Measurements from ENCODE around the gene BLID.

GRCh38 chr11:122101625-122102291 is 14.3 kb downstream of the BLID start:
- TF ChIP-seq, protein P1, sequence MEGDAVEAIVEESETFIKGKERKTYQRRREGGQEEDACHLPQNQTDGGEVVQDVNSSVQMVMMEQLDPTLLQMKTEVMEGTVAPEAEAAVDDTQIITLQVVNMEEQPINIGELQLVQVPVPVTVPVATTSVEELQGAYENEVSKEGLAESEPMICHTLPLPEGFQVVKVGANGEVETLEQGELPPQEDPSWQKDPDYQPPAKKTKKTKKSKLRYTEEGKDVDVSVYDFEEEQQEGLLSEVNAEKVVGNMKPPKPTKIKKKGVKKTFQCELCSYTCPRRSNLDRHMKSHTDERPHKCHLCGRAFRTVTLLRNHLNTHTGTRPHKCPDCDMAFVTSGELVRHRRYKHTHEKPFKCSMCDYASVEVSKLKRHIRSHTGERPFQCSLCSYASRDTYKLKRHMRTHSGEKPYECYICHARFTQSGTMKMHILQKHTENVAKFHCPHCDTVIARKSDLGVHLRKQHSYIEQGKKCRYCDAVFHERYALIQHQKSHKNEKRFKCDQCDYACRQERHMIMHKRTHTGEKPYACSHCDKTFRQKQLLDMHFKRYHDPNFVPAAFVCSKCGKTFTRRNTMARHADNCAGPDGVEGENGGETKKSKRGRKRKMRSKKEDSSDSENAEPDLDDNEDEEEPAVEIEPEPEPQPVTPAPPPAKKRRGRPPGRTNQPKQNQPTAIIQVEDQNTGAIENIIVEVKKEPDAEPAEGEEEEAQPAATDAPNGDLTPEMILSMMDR (conservative IDR thresholded peaks at IDR 0.05; ENCODE audit: low read depth in 2 of 2) = peak; percentile 56 to 81
- no peak for TF ChIP-seq POLR2AphosphoS5 (IDR thresholded peaks at IDR 0.05; ENCODE audit: low read depth)
- TF ChIP-seq EZH2phosphoT487 (IDR thresholded peaks at IDR 0.05; ENCODE audit: unreplicated experiment) = no peak
- TF ChIP-seq JUNB (IDR thresholded peaks at IDR 0.05; ENCODE audit: unreplicated experiment) = no peak
- TF ChIP-seq EZH2 (IDR thresholded peaks at IDR 0.05; ENCODE audit: low read depth, unreplicated experiment) = no peak
- TF ChIP-seq, protein P2, sequence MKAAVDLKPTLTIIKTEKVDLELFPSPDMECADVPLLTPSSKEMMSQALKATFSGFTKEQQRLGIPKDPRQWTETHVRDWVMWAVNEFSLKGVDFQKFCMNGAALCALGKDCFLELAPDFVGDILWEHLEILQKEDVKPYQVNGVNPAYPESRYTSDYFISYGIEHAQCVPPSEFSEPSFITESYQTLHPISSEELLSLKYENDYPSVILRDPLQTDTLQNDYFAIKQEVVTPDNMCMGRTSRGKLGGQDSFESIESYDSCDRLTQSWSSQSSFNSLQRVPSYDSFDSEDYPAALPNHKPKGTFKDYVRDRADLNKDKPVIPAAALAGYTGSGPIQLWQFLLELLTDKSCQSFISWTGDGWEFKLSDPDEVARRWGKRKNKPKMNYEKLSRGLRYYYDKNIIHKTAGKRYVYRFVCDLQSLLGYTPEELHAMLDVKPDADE (IDR thresholded peaks at IDR 0.05) = no peak
- no peak for TF ChIP-seq REST (IDR thresholded peaks at IDR 0.05; ENCODE audit: unreplicated experiment)
- no peak for TF ChIP-seq CREB1 (CRISPR knock-in tag; IDR thresholded peaks at IDR 0.05; ENCODE audit: low read depth)

All from GM23338 (cell line).